SU-DHL-6 (cell line): ENCODE measurements around the gene KCNG4.

Source experiments
- CTCF ChIP-seq: fragments of 200-600 bp; sonication (generic); IDR thresholded peaks from one replicate; pipeline ENCODE4 v1.5.1; 2017; ENCODE audit warnings: antibody characterized with exemption, mild to moderate bottlenecking, low read length, moderate library complexity; ENCODE audit not compliant: insufficient read depth, poor library complexity, severe bottlenecking
- EZH2phosphoT487 ChIP-seq: fragments of 200-600 bp; sonication (generic), shearing (Covaris generic); conservative IDR thresholded peaks from 2 replicates; pipeline ENCODE4 v1.6.1; 2018; ENCODE audit warnings: mild to moderate bottlenecking, antibody characterized with exemption, low read length, moderate library complexity, mixed read lengths

- no peak for TF ChIP-seq CTCF
- no peak for TF ChIP-seq EZH2phosphoT487
These were observed 19.9 kb upstream of the KCNG4 start for GRCh38 chr16:84259691-84260090.
